GM21786 (cell line): ENCODE measurements around the gene MEF2C.
"Not testable (repeated sequence)": the region's sequence is repeated elsewhere in the genome, so short reads cannot be mapped to it uniquely, and the experiment has no call there.

ENCODE experiments used
- ATAC-seq: cut with Tn5 transposase; IDR thresholded peaks from one replicate; pipeline ENCODE4 v1.9.1; 2021; ENCODE audit not compliant: unreplicated experiment

The MEF2C gene

GRCh38 chr5:88863523-88863922 is 19.5 kb downstream of the MEF2C start:
- ATAC-seq = no peak

DNA sequence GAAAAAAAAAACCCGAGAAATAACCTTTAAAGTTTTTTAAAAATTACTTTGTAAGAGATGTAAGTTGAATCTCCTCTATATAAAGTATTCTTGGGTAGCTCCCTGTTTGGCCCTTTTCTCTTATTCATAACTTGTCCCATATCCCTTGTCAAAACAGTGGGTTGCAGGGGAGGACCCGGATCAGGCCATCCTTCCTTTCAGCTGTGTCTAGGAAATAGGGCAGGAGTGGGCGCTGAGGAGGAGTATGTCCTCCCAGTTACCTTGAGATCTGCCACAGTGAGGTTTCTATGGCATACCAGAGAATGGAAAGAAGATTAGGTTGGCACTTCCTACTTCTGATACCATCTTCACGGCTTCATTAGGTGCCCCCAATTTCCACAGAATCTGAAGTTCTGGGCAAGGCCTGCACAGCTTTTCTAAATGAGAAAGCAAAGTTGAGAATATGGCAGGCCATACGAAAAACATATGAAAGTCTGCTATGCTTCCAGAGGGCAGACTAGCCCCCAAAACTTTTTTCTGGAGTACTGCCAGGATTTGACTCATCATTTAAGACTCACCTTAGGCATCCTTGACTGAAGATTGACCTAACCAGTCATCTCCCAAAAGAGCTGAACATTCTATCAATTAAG is 20.3 kb downstream of the MEF2C start:
- no peak for ATAC-seq

DNA sequence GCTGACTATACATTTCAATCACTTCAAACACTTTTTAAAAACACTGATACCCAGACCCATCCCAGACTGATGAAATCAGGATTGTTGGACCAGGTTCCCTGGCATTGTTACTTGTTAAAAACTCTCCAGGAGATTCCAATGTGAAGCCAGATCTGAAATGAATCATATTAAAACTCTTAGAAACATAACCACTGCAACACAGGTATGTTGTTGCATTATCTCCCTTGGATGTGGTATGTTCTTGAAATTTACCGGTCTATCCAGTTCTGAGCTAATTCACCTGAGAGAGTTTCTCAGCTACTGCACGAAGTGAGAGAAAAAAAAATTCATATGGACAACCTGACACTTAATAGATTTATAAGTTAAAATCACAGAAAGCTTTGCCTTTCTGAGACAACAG is 21.8 kb downstream of the MEF2C start:
- ATAC-seq = no peak

DNA sequence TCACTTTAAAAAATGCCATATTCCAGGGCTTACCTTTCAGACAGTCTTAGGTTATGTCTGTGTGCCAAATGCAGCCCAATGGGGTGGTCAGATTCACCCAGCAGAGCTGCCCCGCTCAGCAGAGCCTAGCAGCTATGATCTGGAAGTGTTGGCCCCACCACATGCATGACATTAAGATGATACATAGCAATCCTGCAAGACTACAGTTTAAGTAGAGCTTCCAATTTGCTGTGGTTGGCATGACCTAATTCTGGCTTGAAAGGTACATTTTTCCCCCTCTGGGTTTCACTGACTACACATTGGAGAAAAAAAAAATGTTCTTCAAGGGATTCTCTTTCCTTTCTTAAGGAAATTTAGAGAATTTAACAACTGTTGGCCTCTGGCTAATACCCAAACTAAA is 22.5 kb downstream of the MEF2C start:
- ATAC-seq = no peak

GRCh38 chr5:88858392-88858791 is 24.6 kb downstream of the MEF2C start:
- ATAC-seq = no peak

GRCh38 chr5:88856381-88856780 is 26.6 kb downstream of the MEF2C start:
- ATAC-seq = not testable (repeated sequence)

DNA sequence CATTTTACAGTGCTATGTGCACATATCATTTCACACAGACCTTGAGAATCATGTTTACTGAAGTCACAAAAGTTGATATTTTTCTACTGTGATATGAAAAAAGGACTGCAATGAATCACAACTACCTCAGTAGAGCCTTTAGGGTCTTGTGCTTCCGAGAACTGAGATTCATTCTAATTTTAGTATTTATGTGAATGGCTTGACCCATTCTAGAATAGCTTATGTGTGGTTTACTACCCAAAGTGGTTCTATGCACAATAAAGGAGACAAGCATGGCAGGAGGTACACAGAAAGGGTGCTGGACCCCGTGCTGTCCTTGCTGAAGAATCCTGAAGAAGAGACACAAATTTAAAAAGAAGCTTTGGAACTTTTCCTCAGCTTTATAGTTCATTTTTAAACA is 28.2 kb downstream of the MEF2C start:
- no peak for ATAC-seq

DNA sequence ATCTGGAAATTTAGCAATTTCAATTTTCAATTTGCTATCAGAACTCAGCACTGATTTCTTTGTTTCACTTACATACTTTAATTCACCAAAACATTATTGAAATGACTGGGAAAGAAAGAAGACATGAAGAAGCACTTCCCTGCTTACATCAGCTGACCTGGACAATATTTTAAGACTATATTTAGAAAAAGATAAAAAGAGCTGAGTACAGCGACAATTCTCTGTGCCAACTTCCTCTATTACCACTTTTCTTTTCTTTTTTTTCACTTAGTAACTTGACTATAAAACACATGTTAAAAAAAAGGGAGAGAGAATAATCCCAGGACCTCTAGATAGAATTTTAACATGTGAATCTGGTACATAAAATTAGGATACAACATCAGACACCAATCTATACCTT is 35.6 kb downstream of the MEF2C start:
- ATAC-seq = no peak

GRCh38 chr5:88846434-88846833 is 36.5 kb downstream of the MEF2C start:
- ATAC-seq = no peak

GRCh38 chr5:88845081-88845697 is 37.8 kb downstream of the MEF2C start:
- peak; percentile 76 for ATAC-seq

GRCh38 chr5:88842784-88843183 is 40.2 kb downstream of the MEF2C start:
- ATAC-seq = no peak

DNA sequence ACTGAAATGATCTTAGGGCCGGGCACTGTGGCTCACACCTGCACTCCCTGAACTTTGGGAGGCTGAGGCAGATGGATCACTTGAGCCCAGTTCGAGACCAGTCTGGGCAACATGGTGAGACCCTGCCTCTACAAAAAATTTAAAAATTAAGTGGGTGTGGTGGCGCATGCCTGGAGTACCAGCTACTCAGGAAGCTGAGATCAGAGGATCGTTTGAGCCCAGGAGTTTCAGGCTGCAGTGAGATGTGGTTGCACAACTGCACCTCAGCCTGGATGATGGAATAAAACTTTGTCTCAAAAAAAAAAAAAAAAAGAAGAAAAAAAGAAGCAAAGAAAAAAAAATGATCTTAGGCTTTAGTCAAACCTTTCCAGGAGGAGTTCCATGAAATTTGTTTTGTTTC is 41.8 kb downstream of the MEF2C start:
- no peak for ATAC-seq

GRCh38 chr5:88840495-88840894 is 42.5 kb downstream of the MEF2C start:
- no peak for ATAC-seq

DNA sequence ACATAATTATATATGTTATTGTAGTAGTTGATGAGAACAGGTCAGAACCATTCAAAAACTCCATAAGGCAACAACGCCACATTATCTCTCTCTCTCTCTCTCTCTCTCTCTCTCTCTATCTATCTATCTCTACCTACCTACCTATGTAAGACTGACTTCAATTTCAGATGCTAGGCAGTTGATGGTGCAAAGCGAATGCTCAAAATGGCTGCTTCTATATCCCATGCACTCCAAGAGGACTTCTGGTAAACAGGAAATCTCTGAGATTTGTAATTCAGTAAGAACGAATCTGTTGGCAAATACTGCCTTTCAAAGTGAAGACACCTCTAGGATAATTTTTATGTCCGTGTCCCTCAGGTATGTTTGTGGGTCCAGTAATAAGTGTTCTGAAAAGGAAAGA is 43.7 kb downstream of the MEF2C start:
- ATAC-seq = no peak

GRCh38 chr5:88838500-88838899 is 44.5 kb downstream of the MEF2C start:
- ATAC-seq = no peak

GRCh38 chr5:88837817-88838216 is 45.2 kb downstream of the MEF2C start:
- ATAC-seq = no peak

DNA sequence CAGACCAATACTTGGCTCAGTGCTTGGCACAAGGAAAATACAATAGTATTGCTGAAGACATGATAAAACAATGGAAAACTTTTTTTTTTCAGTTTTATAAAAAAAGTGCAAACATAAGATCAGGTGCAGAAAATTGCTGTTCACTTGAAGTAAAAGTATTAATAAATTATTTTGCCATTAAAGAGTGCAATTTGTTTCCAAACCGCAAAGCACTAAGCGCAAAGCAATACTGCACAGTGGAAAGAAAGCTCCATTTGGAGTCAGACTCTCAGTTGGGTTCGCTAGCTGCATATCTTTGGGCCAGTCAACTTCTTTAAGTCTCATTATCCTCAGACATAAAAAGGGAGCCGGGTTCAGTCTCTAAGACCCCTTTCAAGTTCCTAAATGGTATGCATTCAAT is 45.8 kb downstream of the MEF2C start:
- no peak for ATAC-seq

- no peak for ATAC-seq
These were observed 46.7 kb downstream of the MEF2C start for GRCh38 chr5:88836195-88836838.

DNA sequence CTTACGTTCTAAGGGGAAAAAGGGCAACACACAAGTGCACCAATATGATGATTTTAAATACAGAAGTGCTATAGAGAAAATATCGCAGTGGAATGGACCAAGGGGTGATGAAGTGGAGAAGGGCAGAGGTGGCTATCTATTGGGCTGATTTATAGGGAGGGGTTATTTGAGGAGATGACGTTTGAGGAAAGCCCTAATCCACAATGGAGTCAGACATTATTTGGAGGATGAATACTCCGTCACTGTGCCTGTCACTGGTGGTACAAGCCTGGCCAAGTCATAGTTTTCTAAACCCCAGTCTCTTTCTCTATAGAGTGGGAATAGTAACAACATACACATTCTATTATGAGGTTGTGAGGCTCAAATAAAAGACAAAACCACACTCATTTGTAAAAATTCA is 48.5 kb downstream of the MEF2C start:
- no peak for ATAC-seq

GRCh38 chr5:88834131-88834462 is 48.9 kb downstream of the MEF2C start:
- no peak for ATAC-seq

DNA sequence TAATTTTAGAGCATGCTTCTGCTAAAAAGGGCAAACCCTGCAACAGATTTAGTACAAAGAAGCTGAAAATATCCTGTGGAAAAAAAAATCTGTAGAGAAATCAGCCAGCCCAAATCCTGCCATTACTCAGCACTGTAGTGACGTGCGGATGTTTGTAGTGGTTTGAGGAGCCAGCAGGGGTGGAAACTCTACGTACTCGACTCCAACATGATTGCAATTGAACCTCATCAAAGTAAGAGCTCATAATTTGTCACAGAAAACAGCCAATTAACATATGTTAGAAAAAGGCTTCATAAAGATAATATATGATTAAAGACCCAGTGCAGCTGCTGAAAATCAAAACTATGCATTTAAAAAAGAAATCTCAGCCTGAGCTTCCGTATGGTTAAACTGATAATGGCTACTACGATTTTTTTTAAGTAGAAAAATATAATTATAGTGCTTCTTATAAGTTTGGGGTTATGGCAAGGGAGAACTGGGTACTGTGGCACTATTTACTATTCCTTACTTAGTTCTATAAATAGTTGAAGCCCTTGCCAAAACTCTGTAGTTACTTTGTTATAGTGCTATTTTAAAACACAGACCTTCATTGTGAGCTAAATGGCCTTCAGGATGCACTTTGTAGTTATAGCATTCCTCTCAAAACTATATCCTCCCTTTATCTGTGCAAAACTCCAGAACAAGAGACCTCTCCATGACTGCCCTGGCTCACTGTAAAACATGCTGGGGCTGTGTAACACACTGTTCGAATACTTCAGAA is 49.4 kb downstream of the MEF2C start:
- peak; percentile 40 for ATAC-seq

GRCh38 chr5:88831816-88832215 is 51.2 kb downstream of the MEF2C start:
- no peak for ATAC-seq
